H1 (cell line): Measurements from ENCODE around the gene SCYL3. TPM values are rescaled to one million over a fixed set of nuclear protein-coding genes. Genes with fewer than 3 reads are reported as not detected.

Source experiments
- CBX8 ChIP-seq: fragments of 300-800, 300-1000 bp; sonication (generic); IDR thresholded peaks from 2 replicates; pipeline ENCODE4 v1.7.1; 2016; ENCODE audit warnings: low read depth, low read length, borderline replicate concordance
- CHD1 ChIP-seq: IDR thresholded peaks from 2 replicates; pipeline ENCODE4 v1.6.1; 2012; ENCODE audit warnings: low read depth, low read length, improper control_type of control experiment
- E2F6 ChIP-seq: IDR thresholded peaks from 2 replicates; pipeline ENCODE4 v1.6.1; 2012; ENCODE audit warnings: inconsistent platforms
- HDAC2 ChIP-seq, 2 experiments: fragments of 300-600 bp in 1 of 2; sonication (generic) in 1 of 2; IDR thresholded peaks; 2 replicates each; pipeline ENCODE4 v1.6.1; 2011 to 2012; ENCODE audit warnings: low read depth in 2 of 2, low read length in 2 of 2, mild to moderate bottlenecking in 2 of 2, moderate library complexity in 2 of 2, borderline replicate concordance in 1 of 2, inconsistent platforms in 1 of 2
- HDAC6 ChIP-seq: IDR thresholded peaks from one replicate; pipeline ENCODE4 v1.7.1; 2012; ENCODE audit warnings: low read depth, mild to moderate bottlenecking, inconsistent platforms, low read length, moderate library complexity
- KDM1A ChIP-seq: fragments of 200-600, 300-600 bp; sonication (generic); IDR thresholded peaks from 2 replicates; pipeline ENCODE4 v1.7.1; 2016; ENCODE audit warnings: mild to moderate bottlenecking, low read length, borderline replicate concordance
- RBBP5 ChIP-seq: IDR thresholded peaks from 2 replicates; pipeline ENCODE4 v1.7.1; 2012; ENCODE audit warnings: low read depth, mild to moderate bottlenecking, inconsistent platforms, low read length, moderate library complexity, borderline replicate concordance
- SRF ChIP-seq: IDR thresholded peaks from 2 replicates; pipeline ENCODE4 v1.6.1; 2011; ENCODE audit warnings: mild to moderate bottlenecking, low read depth, low read length, moderate library complexity
- polyA plus RNA-seq, 7 experiments: library from polyadenylated mRNA; depleted of rRNA in 3 of 7; stranded (reverse) in 5 of 7; unstranded in 2 of 7; fragments of >200 nt in 5 of 7; fragments of 200-250 nt in 2 of 7; gene quantifications; 1 replicate in 5 of 7; 2 replicates in 1 of 7; 4 replicates in 1 of 7; pipeline versions ENCODE4 v1.2.1 to v1.2.3, GENCODE V29; 2011 to 2013; ENCODE audit warnings: missing spikeins in 2 of 7, mixed read lengths in 2 of 7
- total RNA-seq: library from RNA; stranded (reverse); fragmentation: NEBNext Ultra II Directional; extraction: Animal tissue kit (Norgen Biotek cat#: 25700); gene quantifications from 2 replicates; pipeline ENCODE4 v1.2.1, GENCODE V29; 2021
- TF ChIP-seq, protein P1 (sequence below): fragments of 300-600 bp; sonication (generic); IDR thresholded peaks from 2 replicates; pipeline ENCODE4 v1.7.1; 2012; ENCODE audit warnings: low read length, moderate library complexity, mild to moderate bottlenecking, inconsistent platforms; ENCODE audit not compliant: insufficient replicate concordance

Gene SCYL3
- total and polyA plus RNA-seq, 2 of the 8 experiments (the other 6 are each of a cell fraction or from before 2014, with no cell fraction given), result 2.7 to 5.3 TPM

DNA sequence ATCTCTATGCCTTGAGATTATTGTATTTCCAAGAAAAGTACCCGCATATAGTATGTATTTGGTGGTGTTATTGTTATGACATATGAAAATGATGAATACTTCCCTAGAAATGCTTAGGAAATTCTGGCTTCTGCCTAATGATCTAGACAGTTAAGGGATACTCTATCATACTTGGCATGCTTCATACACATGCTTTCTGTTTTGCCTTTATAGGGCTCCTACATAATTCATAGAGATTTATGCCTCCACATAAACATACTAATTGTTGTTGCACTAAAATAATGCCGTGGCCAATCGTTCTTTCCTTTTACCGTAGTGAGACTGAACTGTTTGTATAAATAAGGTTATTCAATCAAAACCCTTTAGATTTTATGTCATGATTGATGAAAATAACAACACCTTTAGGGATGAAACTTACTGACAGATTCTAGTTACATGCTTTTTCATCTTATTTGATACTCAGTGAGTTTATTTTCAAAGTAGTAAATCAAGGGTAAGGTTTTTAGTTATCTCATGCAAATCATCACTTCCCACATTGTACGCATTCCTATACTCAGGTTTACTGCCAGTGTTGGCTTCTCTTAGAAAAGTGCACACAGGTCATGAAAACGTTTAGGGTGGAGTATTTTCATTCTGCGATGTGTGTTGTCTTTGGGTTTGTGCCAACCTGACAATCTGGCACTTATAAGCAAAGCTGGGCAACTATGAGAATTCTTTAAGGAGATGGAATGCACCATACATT, 40.5 kb upstream of the SCYL3 start (continued):
- TF ChIP-seq, protein P1, sequence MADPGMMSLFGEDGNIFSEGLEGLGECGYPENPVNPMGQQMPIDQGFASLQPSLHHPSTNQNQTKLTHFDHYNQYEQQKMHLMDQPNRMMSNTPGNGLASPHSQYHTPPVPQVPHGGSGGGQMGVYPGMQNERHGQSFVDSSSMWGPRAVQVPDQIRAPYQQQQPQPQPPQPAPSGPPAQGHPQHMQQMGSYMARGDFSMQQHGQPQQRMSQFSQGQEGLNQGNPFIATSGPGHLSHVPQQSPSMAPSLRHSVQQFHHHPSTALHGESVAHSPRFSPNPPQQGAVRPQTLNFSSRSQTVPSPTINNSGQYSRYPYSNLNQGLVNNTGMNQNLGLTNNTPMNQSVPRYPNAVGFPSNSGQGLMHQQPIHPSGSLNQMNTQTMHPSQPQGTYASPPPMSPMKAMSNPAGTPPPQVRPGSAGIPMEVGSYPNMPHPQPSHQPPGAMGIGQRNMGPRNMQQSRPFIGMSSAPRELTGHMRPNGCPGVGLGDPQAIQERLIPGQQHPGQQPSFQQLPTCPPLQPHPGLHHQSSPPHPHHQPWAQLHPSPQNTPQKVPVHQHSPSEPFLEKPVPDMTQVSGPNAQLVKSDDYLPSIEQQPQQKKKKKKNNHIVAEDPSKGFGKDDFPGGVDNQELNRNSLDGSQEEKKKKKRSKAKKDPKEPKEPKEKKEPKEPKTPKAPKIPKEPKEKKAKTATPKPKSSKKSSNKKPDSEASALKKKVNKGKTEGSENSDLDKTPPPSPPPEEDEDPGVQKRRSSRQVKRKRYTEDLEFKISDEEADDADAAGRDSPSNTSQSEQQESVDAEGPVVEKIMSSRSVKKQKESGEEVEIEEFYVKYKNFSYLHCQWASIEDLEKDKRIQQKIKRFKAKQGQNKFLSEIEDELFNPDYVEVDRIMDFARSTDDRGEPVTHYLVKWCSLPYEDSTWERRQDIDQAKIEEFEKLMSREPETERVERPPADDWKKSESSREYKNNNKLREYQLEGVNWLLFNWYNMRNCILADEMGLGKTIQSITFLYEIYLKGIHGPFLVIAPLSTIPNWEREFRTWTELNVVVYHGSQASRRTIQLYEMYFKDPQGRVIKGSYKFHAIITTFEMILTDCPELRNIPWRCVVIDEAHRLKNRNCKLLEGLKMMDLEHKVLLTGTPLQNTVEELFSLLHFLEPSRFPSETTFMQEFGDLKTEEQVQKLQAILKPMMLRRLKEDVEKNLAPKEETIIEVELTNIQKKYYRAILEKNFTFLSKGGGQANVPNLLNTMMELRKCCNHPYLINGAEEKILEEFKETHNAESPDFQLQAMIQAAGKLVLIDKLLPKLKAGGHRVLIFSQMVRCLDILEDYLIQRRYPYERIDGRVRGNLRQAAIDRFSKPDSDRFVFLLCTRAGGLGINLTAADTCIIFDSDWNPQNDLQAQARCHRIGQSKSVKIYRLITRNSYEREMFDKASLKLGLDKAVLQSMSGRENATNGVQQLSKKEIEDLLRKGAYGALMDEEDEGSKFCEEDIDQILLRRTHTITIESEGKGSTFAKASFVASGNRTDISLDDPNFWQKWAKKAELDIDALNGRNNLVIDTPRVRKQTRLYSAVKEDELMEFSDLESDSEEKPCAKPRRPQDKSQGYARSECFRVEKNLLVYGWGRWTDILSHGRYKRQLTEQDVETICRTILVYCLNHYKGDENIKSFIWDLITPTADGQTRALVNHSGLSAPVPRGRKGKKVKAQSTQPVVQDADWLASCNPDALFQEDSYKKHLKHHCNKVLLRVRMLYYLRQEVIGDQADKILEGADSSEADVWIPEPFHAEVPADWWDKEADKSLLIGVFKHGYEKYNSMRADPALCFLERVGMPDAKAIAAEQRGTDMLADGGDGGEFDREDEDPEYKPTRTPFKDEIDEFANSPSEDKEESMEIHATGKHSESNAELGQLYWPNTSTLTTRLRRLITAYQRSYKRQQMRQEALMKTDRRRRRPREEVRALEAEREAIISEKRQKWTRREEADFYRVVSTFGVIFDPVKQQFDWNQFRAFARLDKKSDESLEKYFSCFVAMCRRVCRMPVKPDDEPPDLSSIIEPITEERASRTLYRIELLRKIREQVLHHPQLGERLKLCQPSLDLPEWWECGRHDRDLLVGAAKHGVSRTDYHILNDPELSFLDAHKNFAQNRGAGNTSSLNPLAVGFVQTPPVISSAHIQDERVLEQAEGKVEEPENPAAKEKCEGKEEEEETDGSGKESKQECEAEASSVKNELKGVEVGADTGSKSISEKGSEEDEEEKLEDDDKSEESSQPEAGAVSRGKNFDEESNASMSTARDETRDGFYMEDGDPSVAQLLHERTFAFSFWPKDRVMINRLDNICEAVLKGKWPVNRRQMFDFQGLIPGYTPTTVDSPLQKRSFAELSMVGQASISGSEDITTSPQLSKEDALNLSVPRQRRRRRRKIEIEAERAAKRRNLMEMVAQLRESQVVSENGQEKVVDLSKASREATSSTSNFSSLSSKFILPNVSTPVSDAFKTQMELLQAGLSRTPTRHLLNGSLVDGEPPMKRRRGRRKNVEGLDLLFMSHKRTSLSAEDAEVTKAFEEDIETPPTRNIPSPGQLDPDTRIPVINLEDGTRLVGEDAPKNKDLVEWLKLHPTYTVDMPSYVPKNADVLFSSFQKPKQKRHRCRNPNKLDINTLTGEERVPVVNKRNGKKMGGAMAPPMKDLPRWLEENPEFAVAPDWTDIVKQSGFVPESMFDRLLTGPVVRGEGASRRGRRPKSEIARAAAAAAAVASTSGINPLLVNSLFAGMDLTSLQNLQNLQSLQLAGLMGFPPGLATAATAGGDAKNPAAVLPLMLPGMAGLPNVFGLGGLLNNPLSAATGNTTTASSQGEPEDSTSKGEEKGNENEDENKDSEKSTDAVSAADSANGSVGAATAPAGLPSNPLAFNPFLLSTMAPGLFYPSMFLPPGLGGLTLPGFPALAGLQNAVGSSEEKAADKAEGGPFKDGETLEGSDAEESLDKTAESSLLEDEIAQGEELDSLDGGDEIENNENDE, result no peak
- TF ChIP-seq SRF (no peak), E2F6 (no peak), KDM1A (no peak), RBBP5 (no peak), CBX8 (no peak), HDAC6 (no peak), HDAC2 (IDR thresholded peaks at IDR 0.05; ENCODE audit: borderline replicate concordance in 1 of 2, low read depth in 2 of 2, low read length in 2 of 2) (no peak), CHD1 (no peak)
